GM06990 (cell line): ENCODE data around the gene BRICD5.

Experiments used
- DNase-seq: peaks from one replicate; pipeline ENCODE4 v3.0.0-alpha.2; 2011; ENCODE audit not compliant: insufficient read length; ENCODE audit errors: extremely low read depth
- H3K27me3 ChIP-seq: replicated peaks from 2 replicates; pipeline ENCODE4 v1.6.0; 2011; ENCODE audit warnings: low read length; ENCODE audit not compliant: control insufficient read depth, insufficient read depth
- H3K36me3 ChIP-seq: 2 replicates; pipeline ENCODE4 v1.5.1; 2011; ENCODE audit warnings: low read length; ENCODE audit not compliant: control insufficient read depth, insufficient read depth
- H3K4me3 ChIP-seq: replicated peaks from 2 replicates; pipeline ENCODE4 v1.5.1; 2011; ENCODE audit warnings: low read depth, mild to moderate bottlenecking, control low read depth, low read length
- TF ChIP-seq, protein P1 (sequence below): IDR thresholded peaks from 2 replicates; pipeline ENCODE4 v1.5.1; 2011; ENCODE audit warnings: low read length, control low read depth, mild to moderate bottlenecking, inconsistent platforms; ENCODE audit not compliant: insufficient read depth, poor library complexity, severe bottlenecking

The BRICD5 gene

DNA sequence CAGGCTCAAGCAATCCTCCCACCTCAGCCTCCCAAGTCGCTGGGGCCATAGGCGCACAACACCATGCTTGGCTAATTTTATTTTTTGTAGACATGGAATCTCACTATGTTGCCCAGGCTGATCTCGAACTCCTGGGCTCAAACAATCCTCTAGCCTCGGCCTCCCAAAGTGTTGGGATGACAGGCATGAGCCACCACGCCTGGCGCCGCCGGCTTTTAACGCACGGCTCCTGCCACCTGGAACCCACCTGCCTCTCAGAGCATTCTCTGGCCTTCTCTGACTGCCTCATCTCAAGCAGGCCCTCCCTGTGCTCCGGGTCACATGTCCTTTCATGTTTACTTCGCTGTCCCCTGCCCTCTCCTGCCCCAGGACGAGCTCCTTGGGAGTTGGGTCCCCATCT is 24.6 kb downstream of the BRICD5 start:
- Histone ChIP-seq H3K4me3 (no peak overlapping the region), H3K36me3 (no peaks in the 10 kb centered on the region; the same call in 1 of the 2 replicates), H3K27me3 (no peaks in the 10 kb centered on the region)
- DNase-seq, result no peak
- TF ChIP-seq, protein P1, sequence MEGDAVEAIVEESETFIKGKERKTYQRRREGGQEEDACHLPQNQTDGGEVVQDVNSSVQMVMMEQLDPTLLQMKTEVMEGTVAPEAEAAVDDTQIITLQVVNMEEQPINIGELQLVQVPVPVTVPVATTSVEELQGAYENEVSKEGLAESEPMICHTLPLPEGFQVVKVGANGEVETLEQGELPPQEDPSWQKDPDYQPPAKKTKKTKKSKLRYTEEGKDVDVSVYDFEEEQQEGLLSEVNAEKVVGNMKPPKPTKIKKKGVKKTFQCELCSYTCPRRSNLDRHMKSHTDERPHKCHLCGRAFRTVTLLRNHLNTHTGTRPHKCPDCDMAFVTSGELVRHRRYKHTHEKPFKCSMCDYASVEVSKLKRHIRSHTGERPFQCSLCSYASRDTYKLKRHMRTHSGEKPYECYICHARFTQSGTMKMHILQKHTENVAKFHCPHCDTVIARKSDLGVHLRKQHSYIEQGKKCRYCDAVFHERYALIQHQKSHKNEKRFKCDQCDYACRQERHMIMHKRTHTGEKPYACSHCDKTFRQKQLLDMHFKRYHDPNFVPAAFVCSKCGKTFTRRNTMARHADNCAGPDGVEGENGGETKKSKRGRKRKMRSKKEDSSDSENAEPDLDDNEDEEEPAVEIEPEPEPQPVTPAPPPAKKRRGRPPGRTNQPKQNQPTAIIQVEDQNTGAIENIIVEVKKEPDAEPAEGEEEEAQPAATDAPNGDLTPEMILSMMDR, result no peak

DNA sequence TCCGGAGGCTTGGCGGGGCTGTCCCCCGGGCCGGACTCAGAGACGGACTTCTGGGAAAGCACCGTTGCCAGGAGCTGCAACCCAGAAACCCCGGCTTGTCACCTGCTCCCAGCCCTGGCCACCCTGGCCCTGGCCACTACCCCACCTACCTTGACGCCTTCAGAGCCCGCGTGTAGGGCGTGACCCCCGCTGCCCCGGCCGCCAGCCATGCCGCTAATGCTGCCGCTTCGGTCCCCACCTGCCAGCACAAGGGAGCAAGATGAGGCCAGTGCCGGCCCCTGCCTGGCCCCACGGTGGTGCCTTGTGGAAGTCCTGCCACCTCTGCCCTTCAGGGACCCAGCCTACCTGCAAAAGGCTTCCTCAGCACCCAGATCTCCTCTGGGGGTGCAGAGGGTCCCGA is 25.7 kb downstream of the BRICD5 start:
- TF ChIP-seq, protein P1, result no peak

DNA sequence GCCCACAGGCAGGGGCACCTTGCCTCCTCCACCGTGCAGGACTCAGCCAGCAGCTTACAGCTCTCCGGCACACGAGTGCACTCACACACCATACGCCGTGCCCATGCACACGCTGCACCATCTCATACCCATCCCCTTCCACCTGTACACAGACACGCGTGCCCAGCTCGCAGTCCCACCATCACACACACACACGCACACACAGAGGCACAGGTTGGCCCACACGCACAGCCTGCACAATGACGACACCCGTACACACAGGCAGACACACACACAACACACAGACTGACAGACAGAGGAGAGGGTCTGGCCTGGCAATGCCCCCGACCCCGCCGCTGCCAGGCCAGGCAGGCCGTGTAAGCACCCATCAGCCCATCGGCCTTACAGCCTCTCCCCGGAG is 26.3 kb downstream of the BRICD5 start:
- Histone ChIP-seq H3K27me3 (no peaks in the 10 kb centered on the region), H3K4me3 (no peak overlapping the region), H3K36me3 (no peaks in the 10 kb centered on the region; the same call in 1 of the 2 replicates)
- TF ChIP-seq, protein P1, result no peak
- no peak for DNase-seq

More for the DNA sequence above, 25.7 kb downstream of the BRICD5 start:
- Histone ChIP-seq H3K27me3 (no peaks in the 10 kb centered on the region), H3K36me3 (no peaks in the 10 kb centered on the region; the same call in 1 of the 2 replicates), H3K4me3 (no peak overlapping the region)
- DNase-seq, result no peak

DNA sequence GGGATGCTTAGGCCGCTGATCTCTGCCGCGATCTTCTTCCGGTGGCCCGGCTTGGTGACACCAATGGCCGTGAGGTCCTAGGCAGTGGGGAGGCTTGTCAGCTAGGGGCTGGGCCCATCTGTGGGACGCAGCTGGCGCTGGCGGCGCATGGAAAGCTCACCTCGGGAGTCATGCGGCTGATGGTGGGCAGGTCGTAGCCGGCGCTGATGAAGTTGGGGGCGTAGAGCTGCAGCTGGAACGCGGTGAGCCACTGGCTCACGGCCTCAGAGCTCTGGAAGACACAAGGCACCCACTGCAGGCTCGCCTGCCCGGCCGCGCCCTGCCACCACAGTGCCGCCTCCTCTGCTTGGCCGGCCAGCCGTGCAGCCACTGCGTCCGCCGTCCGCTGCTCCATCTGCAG is 27.0 kb downstream of the BRICD5 start:
- Histone ChIP-seq H3K27me3 (no peaks in the 10 kb centered on the region), H3K36me3 (no peaks in the 10 kb centered on the region; the same call in 1 of the 2 replicates), H3K4me3 (no peak overlapping the region)
- TF ChIP-seq, protein P1, result no peak
- DNase-seq, result no peak

DNA sequence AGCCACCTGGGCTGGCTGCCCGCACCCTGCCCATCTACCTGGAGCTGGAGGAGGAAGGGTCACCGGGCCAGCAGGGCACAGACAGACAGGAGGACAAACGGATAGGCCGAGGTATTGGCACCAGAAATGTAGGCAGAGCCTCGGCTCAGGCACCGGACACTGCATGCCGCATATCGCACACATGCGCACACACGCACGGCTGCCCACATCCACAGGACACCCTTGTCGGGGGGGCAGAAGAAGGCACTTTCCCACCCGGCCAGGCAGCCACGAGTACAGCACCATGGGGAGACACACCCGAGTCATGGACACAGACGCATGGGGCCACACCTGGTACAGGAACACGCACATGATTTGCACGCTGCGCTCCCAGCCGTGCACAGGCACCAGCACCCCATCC is 28.7 kb downstream of the BRICD5 start:
- Histone ChIP-seq H3K36me3 (peaks cover 4% of the 10 kb centered on the region), H3K4me3 (no peak overlapping the region), H3K27me3 (no peaks in the 10 kb centered on the region)
- TF ChIP-seq, protein P1, result no peak
- DNase-seq, result no peak
